Thymus (tissue), 11 donors: ENCODE data around the gene TGFB1I1. TPM values are rescaled to one million over a fixed set of nuclear protein-coding genes. Genes with fewer than 3 reads are reported as not detected.
A peak's percentile ranks its signal among the peaks of the same experiment; 100 is the strongest.

Experiments
- DNase-seq, 9 donors: peaks; one replicate each; pipeline ENCODE4 v3.0.0-alpha.2; 2013; ENCODE audit warnings: low spot score in 9 of 9, low read depth in 6 of 9, missing footprints in 1 of 9
- H3K27ac ChIP-seq, 2 donors: one replicate each; pipeline ENCODE4 v1.5.1; 2013; ENCODE audit warnings: control low read depth in 1 of 2, low read depth in 1 of 2, low read length in 1 of 2, mild to moderate bottlenecking in 1 of 2, moderate library complexity in 1 of 2
- H3K27me3 ChIP-seq, 2 donors: one replicate each; pipeline ENCODE4 v1.5.1; 2013; ENCODE audit warnings: low read length in 1 of 2; ENCODE audit not compliant: control insufficient read depth in 2 of 2, insufficient read depth in 1 of 2
- H3K36me3 ChIP-seq, 2 donors: one replicate each; pipeline ENCODE4 v1.5.1; 2013; ENCODE audit warnings: low read length in 1 of 2, mild to moderate bottlenecking in 1 of 2, moderate library complexity in 1 of 2; ENCODE audit not compliant: control insufficient read depth in 2 of 2, insufficient read depth in 2 of 2
- H3K4me1 ChIP-seq, 2 donors: one replicate each; pipeline ENCODE4 v1.5.1; 2013; ENCODE audit warnings: low read length in 2 of 2; ENCODE audit not compliant: control insufficient read depth in 2 of 2, insufficient read depth in 2 of 2
- H3K4me3 ChIP-seq, 2 donors: one replicate each; pipeline ENCODE4 v1.5.1; 2013; ENCODE audit warnings: low read length in 2 of 2, control low read depth in 1 of 2, mild to moderate bottlenecking in 1 of 2
- H3K9me3 ChIP-seq, 2 donors: one replicate each; pipeline ENCODE4 v1.5.1; 2013; ENCODE audit warnings: low read length in 1 of 2, mild to moderate bottlenecking in 1 of 2; ENCODE audit not compliant: control insufficient read depth in 2 of 2, insufficient read depth in 1 of 2
- WGBS: extraction: QIAGEN DNeasy Blood & Tissue Kit; methylation state at CpG from one replicate; pipeline ENCODE4 v1.1.7; 2013; 5-methylcytosine and 5-hydroxymethylcytosine counted together
- polyA plus RNA-seq: library from polyadenylated mRNA; stranded (reverse); fragments of 200-250 nt; gene quantifications from one replicate; pipeline ENCODE4 v1.2.3, GENCODE V29; 2013
- total RNA-seq: library from RNA; stranded (reverse); fragments of 120-200 nt; gene quantifications from one replicate; pipeline ENCODE4 v1.2.4, GENCODE V29; 2013
- donor health status: healthy.

The TGFB1I1 gene
- total and polyA plus RNA-seq, 2 donors = 1.5 to 9.2 TPM

- no peaks in the 10 kb centered on the region for H3K36me3 ChIP-seq
- DNase-seq = no peak
- H3K27me3 ChIP-seq = peaks cover 22 to 67% of the 10 kb centered on the region in 2 donors
- peaks cover 3 to 9% of the 10 kb centered on the region in 2 donors for H3K9me3 ChIP-seq
- no peak overlapping the region for H3K27ac ChIP-seq
- no peak overlapping the region for H3K4me3 ChIP-seq
- WGBS = 96% methylated on average over 12 of the region's 12 CpGs
- H3K4me1 ChIP-seq = peaks cover 11 to 25% of the 10 kb centered on the region in 2 donors
Measured at GRCh38 chr16:31474173-31474714, 2.3 kb downstream of the TGFB1I1 start.

- H3K36me3 ChIP-seq = no peaks in the 10 kb centered on the region
- no peak overlapping the region for H3K27ac ChIP-seq
- no peak for DNase-seq
- H3K4me3 ChIP-seq = no peak overlapping the region
- peaks cover 11 to 25% of the 10 kb centered on the region in 2 donors for H3K4me1 ChIP-seq
- peaks cover 22 to 67% of the 10 kb centered on the region in 2 donors for H3K27me3 ChIP-seq
- peaks cover 3 to 9% of the 10 kb centered on the region in 2 donors for H3K9me3 ChIP-seq
- WGBS = 95% methylated on average over 12 of the region's 12 CpGs
Measured at GRCh38 chr16:31474773-31475738, 3.1 kb downstream of the TGFB1I1 start.

GRCh38 chr16:31475946-31476302 lies 4.0 kb downstream of the TGFB1I1 start:
- peaks cover 3 to 9% of the 10 kb centered on the region in 2 donors for H3K9me3 ChIP-seq
- WGBS = 78% methylated on average over 26 of the region's 26 CpGs
- no peak overlapping the region for H3K27ac ChIP-seq
- no peaks in the 10 kb centered on the region for H3K36me3 ChIP-seq
- DNase-seq = no peak
- peak overlapping the region; percentile 49 to 59 for H3K4me3 ChIP-seq
- H3K4me1 ChIP-seq = peaks cover 11 to 25% of the 10 kb centered on the region in 2 donors
- peaks cover 22 to 65% of the 10 kb centered on the region in 2 donors for H3K27me3 ChIP-seq

GRCh38 chr16:31476303-31477219 lies 4.6 kb downstream of the TGFB1I1 start:
- 12% methylated on average over 68 of the region's 68 CpGs for WGBS
- no peaks in the 10 kb centered on the region for H3K36me3 ChIP-seq

GRCh38 chr16:31477220-31478216 lies 5.6 kb downstream of the TGFB1I1 start:
- peak in 3 of 9 donors; percentile 42 to 71 (median 47) for DNase-seq
- Histone ChIP-seq H3K4me1 (peaks cover 8 to 21% of the 10 kb centered on the region in 2 donors), H3K9me3 (peaks cover 3 to 6% of the 10 kb centered on the region in 2 donors), H3K27me3 (peaks cover 9 to 49% of the 10 kb centered on the region in 2 donors), H3K27ac (peak overlapping the region; percentile 47 to 76), H3K36me3 (no peaks in the 10 kb centered on the region), H3K4me3 (peak overlapping the region; percentile 51 to 59)
- whole genome bisulfite sequencing = 27% methylated on average over 67 of the region's 67 CpGs

More at GRCh38 chr16:31476303-31477219, 4.6 kb downstream of the TGFB1I1 start:
- Histone ChIP-seq H3K27me3 (peaks cover 17 to 59% of the 10 kb centered on the region in 2 donors), H3K4me1 (peaks cover 11 to 25% of the 10 kb centered on the region in 2 donors), H3K9me3 (peaks cover 3 to 9% of the 10 kb centered on the region in 2 donors), H3K4me3 (peak overlapping the region; percentile 51 to 59), H3K27ac (peak overlapping the region; percentile 36 to 68)
- peak in 8 of 9 donors; percentile 54 to 92 (median 82) for DNase-seq

GRCh38 chr16:31478956-31479355 lies 7.0 kb downstream of the TGFB1I1 start:
- Histone ChIP-seq H3K27me3 (peaks cover 2 to 40% of the 10 kb centered on the region in 2 donors), H3K4me3 (no peak overlapping the region), H3K27ac (no peak overlapping the region), H3K9me3 (no peaks in the 10 kb centered on the region), H3K36me3 (no peaks in the 10 kb centered on the region), H3K4me1 (peaks cover 8 to 20% of the 10 kb centered on the region in 2 donors)
- DNase-seq = no peak
- 95% methylated on average over 3 of the region's 3 CpGs for WGBS

- Histone ChIP-seq H3K4me1 (peaks cover 8 to 20% of the 10 kb centered on the region in 2 donors), H3K36me3 (no peaks in the 10 kb centered on the region), H3K27ac (no peak overlapping the region), H3K27me3 (peaks cover 2 to 34% of the 10 kb centered on the region in 2 donors), H3K4me3 (no peak overlapping the region), H3K9me3 (no peaks in the 10 kb centered on the region)
- WGBS = 98% methylated on average over 9 of the region's 9 CpGs
- no peak for DNase-seq
Measured at GRCh38 chr16:31479751-31480150, 7.8 kb downstream of the TGFB1I1 start.
